Stimulated activated CD4-positive, alpha-beta T cell treated with anti-CD3 and anti-CD28 coated beads, Interleukin-15, amount 100 ng/mL, for 1 hour (primary cell): Measurements from ENCODE around the gene PDLIM1.
"Not testable (repeated sequence)": the region's sequence is repeated elsewhere in the genome, so short reads cannot be mapped to it uniquely, and the experiment has no call there.

Experiments
- DNase-seq, 2 donors: peaks; one replicate each; pipeline ENCODE4 v3.0.0-alpha.2; 2020; ENCODE audit warnings: low read depth in 1 of 2, low spot score in 1 of 2

The PDLIM1 gene

GRCh38 chr10:95243318-95243617, 47.5 kb downstream of the PDLIM1 start:
- DNase-seq = no peak

DNA sequence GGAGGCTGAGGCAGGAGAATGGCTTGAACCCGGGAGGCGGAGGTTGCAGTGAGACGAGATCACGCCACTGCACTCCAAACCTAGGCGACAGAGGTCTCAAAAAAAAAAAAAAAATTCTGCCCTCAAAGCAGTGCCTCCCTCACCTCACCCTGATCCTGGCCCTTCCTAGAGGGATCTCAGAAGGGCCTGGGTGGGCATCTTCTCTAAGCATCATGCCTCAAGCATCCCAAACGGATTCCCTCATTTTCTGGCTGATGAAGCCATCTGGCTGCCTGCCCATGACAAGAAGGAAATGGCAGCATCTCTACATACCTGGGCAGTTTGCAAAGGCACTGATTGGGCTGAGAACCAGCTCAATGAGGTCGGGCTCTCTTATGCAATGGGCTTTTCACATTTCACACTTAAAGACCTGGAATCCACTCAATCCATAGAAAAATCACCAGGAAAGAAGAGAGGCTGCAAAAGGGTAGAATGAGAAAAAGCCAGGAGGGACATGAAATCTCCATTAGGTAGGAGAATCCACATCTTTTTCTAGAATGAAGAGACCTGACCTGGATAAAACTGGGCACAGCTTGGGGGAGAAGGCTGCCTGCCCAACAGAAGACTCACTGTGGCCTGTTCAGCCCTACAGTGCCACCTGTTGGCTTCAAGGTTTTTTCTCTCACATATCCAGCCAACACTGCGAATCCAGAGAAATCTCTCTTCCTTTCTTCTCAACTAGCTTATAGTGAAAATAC, 48.1 kb downstream of the PDLIM1 start:
- DNase-seq = no peak

GRCh38 chr10:95241533-95241932, 49.3 kb downstream of the PDLIM1 start:
- DNase-seq = no peak

DNA sequence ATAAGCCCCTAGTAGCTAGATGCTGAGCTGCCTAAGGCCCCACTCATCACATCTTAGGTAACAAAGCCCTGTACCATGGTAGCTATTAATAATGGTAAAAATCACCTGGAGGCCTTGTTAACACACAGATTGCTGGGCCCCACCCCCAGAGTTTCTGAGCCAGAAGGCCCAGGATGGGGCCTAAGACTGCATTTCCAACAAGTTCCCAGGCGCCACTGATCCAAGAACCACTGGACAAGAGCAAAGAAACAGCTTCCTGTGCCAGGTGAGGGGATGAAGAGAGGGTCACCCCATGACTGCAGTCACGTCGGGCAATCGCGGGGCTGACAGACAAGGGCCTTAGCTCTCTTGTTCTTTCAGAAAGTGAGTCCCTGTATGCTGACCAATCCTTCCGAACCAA, 50.0 kb downstream of the PDLIM1 start:
- no peak for DNase-seq

- not testable (repeated sequence) for DNase-seq
These were observed 50.7 kb downstream of the PDLIM1 start for GRCh38 chr10:95240096-95240495.

DNA sequence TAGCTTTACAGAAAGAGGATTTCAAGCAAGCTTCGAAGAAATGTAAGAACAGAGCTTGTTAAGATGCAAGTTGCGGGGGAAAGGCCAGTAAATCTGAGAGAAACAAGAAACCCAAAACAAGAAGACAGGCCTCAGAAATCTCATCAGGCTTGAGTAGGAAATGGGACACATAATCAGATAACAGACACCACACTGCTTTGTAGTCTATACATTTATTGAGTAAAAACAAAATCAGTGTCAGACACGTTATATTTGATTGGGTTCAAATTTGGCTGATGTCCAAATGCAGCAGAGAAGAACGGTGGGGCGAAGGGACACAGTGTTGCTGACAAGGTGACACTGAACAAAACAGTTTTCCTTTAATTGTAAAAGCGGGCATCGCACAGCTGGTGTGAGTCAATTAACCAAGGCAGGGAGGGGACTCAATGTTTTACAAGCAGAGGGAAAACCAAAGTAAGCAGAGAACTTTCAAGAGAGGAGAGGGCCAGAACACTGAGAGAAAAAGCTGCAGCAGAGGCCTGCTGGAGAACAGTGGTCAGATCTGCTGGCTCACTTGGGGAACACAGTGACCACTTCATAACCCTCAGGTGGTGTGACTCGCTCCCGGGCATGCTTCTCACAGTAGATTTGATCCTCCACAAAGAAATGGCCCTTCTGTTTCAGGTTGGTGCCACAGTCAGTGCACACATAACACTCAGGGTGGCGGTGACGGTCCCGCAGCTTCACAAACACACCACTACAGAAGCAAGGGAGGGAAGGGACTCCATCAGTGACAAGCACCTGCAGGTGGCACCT, 53.2 kb downstream of the PDLIM1 start:
- DNase-seq = no peak

DNA sequence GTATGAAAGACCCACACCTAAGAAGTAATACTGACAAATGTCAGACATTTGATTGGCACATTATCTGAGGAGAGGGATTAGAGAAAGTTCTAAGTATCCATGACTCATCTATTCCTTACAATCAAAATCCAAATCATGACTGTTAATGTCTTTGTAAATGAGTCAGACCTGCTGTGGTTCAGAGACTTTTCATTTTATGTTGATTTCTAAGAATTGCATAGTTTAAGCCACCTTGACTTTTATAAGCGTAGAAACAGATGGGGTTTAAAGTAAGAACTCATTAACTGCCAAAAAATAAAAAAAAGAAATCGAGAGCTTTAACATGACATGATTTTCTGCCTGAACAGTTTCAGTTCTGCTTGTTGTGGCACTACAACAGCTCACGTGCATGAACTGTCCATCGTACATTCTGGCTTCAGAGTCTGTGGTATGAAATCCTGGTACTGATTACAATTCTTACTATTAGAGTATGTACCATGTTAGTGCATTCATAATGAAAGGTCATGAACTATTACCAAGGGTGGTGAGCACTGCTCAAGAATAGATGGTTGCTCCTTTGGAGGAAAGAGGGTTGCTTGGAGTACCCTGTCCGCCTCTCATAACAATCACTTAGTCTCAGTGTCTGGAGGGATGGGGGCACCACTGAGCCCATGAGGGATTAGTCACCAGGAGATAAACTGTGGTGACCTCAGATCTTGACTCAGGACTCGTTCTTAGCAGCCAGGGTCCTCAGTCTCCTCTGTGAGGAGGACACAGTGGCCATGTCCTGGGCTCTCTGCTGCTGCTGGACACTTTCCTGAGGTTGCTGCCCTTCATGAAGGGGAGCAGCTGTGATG, 54.5 kb downstream of the PDLIM1 start:
- DNase-seq = no peak

DNA sequence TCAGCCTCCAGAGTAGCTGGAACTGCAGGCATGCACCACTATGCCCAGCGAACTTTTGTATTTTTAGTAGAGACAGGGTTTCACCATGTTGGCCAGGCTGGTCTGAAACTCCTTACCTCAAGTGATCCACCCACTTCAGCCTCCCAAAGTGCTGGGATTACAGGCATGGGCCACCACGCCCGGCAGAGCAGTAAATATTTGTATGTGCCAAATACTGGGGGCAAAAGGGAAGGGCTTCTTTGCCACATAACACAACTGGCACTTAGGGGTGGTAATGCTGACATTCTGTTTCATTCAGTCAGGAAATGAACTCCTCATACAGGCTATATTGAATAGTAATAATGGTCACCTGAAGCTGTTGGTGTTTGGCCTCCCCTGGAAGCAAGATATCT, 55.1 kb downstream of the PDLIM1 start:
- DNase-seq = no peak

- no peak for DNase-seq
These were observed 55.9 kb downstream of the PDLIM1 start for GRCh38 chr10:95234951-95235350.

- DNase-seq = no peak
These were observed 57.3 kb downstream of the PDLIM1 start for GRCh38 chr10:95233377-95234034.

GRCh38 chr10:95230677-95231586, 59.9 kb downstream of the PDLIM1 start:
- DNase-seq = peak in 1 of 2 donors; percentile 33

GRCh38 chr10:95229724-95230627, 60.8 kb downstream of the PDLIM1 start:
- DNase-seq = no peak

DNA sequence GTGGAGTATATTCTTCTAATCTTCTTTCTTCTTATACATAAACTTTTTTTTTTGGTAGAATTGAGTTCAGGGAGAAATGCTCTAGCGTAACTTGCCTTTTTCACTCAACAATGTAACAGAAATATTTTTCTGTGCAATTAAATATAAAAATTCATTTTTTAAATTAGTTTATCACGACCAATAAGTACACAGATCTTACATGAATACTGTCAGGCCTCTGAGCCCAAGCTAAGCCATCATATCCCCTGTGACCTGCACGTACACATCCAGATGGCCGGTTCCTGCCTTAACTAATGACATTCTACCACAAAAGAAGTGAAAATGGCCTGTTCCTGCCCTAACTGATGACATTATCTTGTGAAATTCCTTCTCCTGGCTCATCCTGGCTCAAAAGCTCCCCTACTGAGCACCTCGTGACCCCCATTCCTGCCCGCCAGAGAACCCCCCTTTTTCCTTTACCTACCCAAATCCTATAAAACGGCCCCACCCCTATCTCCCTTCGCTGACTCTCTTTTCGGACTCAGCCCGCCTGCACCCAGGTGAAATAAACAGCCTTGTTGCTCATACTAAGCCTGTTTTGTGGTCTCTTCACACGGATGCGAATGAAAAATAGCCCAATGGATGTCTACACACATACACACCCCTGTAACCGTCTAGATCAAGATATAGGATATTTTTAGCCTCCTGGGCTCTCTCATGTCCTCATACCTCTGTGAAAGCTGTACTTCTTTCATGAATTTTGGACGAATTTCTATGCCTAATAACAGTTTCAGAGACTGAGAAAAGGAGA, 61.7 kb downstream of the PDLIM1 start:
- DNase-seq = not testable (repeated sequence)

DNA sequence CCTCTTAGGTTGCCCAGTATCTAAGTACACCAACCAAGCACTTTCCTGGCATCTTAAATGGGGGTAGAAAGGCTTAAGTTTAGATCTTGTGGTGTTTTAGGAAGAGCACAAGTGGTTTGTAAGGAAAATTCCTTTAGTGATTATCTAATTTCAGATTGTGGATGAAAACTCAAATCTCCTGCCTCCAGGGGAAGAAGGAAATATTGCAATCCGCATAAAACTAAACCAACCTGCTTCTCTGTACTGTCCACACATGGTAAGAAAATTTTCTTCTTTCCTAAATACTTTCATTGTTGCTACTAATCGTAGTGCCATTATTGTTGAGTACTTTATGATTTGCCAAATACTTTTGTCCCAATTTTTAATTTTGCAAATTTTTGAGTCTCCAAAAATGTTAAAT, 65.7 kb downstream of the PDLIM1 start:
- no peak for DNase-seq

- DNase-seq = no peak
These were observed 69.7 kb downstream of the PDLIM1 start for GRCh38 chr10:95221124-95221523.

DNA sequence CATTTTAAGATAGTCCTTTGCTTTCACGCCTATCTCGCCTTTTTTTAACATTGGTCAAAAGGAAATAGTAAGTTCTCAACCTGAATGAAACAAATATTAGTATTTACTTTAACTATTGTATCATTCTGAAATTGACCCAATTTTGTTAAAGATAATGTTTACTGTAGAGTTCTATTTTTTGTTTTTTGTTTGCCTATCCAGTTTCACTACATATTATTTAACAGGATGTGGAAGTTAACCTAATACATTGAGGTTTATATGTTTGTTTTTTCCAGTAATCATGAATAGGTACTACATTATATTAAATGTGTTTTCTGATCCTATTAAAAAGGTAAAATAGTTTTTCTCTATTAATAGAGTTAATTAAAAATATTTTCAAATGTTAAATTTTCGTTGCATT, 70.3 kb downstream of the PDLIM1 start:
- DNase-seq = no peak

GRCh38 chr10:95217476-95217875, 73.3 kb downstream of the PDLIM1 start:
- DNase-seq = no peak

- no peak for DNase-seq
These were observed 76.0 kb downstream of the PDLIM1 start for GRCh38 chr10:95214793-95215192.

- no peak for DNase-seq
These were observed 76.4 kb downstream of the PDLIM1 start for GRCh38 chr10:95214369-95214768.
